HG02981 (cell line): ENCODE measurements around the gene RAB7B.

ENCODE experiments used
- ATAC-seq: cut with Tn5 transposase; IDR thresholded peaks from one replicate; pipeline ENCODE4 v1.9.1; 2021; ENCODE audit warnings: mild to moderate bottlenecking, moderate library complexity; ENCODE audit not compliant: unreplicated experiment

Gene RAB7B

GRCh38 chr1:205929496-205930194, 73.5 kb downstream of the RAB7B start:
- ATAC-seq, result no peak

- no peak for ATAC-seq
Measured at GRCh38 chr1:205928317-205928716, 74.9 kb downstream of the RAB7B start.

GRCh38 chr1:205927676-205928075, 75.5 kb downstream of the RAB7B start:
- ATAC-seq, result no peak

GRCh38 chr1:205927247-205927646, 75.9 kb downstream of the RAB7B start:
- no peak for ATAC-seq
